Activated T-cell treated with anti-CD3 and anti-CD28 coated beads for 4 hours (primary cell): ENCODE measurements around the gene CENPW.

Experiments used
- DNase-seq: peaks from one replicate; pipeline ENCODE4 v3.0.0-alpha.2; 2020

Gene CENPW

DNA sequence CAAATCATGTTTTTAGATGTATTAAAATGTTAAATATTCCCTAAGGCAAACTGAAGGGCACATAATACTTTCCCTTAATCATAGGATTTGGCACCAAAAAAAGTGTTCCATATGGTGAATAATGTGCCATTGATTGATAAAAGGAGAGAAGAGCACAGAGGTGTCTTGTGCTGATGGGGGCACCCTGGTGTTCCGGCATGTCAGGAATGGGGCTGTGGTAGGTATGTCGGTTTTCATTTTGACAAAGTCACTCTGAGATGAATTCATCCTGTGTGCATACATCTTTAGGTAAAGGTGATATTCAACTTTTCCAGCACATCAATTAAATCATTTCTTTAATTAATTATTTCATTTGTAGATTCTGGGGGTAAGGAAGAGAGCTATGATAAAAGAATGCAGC lies 36.8 kb downstream of the CENPW start:
- DNase-seq = no peak

- DNase-seq = no peak
Measured at GRCh38 chr6:126377594-126378153, 37.8 kb downstream of the CENPW start.

- no peak for DNase-seq
Measured at GRCh38 chr6:126380072-126380583, 40.2 kb downstream of the CENPW start.

GRCh38 chr6:126381498-126381897 lies 41.6 kb downstream of the CENPW start:
- no peak for DNase-seq

DNA sequence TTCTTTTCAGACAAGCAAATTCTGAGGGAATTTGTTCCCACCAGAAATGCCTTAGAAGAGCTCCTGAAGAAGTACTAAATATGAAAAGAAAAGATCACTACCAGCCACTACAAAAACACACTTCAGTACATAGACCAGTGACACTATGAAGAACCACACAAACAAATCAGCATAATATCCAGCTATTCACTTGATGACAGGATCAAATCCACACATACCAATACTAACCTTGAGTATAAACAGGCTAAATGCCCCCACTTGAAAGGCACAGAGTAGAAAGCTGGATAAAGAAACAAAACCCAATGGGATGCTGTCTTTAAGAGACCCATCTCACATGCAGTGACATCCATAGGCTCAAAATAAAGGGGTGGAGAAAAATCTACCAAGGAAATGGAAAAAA lies 43.3 kb downstream of the CENPW start:
- DNase-seq = no peak

DNA sequence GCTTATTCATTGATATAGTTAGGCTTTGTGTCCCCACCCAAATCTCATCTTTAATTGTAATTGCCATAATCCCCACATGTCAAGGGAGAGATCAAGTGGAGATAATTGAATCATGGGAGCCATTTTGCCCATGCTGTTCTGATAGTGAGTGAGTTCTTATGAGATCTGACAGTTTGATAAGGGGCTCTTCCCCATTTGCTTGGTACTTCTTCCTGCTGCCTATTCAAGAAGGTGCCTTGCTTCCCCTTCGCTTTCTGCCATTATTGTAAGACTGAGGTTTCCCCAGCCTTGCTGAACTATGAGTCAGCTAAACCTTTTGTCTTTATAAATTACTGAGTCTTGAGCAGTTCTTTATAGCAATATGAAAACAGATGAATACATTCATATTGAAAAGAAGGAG lies 45.6 kb downstream of the CENPW start:
- DNase-seq = no peak

GRCh38 chr6:126388104-126388598 lies 48.2 kb downstream of the CENPW start:
- DNase-seq = no peak

DNA sequence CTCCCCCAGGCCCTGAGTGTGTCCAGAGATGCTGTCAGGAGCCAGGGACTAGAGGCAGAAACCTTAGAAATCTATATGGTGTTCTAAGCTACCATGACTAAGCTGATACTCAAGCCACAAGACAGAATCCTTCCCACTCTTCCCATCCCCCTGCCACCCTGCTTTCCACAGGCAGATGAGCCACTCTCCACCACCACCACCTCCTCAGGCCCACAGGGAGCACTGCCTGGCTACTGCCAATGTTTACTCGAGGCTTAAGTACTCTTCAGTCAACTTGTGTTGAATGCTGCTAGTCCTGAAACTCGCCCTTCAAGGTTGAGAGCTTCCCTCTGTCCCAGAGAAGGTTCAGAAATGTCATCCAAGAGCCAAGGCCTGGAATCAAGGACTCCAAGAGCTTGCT lies 56.2 kb downstream of the CENPW start:
- DNase-seq = no peak
